IPS-NIHi11 (cell line): ENCODE results near the gene NME1.
"Not testable (repeated sequence)": the region's sequence is repeated elsewhere in the genome, so short reads cannot be mapped to it uniquely, and the experiment has no call there.

Experiments
- DNase-seq: peaks from one replicate; pipeline ENCODE4 v3.0.0; 2012; ENCODE audit warnings: mixed read lengths, low spot score

Gene NME1

DNA sequence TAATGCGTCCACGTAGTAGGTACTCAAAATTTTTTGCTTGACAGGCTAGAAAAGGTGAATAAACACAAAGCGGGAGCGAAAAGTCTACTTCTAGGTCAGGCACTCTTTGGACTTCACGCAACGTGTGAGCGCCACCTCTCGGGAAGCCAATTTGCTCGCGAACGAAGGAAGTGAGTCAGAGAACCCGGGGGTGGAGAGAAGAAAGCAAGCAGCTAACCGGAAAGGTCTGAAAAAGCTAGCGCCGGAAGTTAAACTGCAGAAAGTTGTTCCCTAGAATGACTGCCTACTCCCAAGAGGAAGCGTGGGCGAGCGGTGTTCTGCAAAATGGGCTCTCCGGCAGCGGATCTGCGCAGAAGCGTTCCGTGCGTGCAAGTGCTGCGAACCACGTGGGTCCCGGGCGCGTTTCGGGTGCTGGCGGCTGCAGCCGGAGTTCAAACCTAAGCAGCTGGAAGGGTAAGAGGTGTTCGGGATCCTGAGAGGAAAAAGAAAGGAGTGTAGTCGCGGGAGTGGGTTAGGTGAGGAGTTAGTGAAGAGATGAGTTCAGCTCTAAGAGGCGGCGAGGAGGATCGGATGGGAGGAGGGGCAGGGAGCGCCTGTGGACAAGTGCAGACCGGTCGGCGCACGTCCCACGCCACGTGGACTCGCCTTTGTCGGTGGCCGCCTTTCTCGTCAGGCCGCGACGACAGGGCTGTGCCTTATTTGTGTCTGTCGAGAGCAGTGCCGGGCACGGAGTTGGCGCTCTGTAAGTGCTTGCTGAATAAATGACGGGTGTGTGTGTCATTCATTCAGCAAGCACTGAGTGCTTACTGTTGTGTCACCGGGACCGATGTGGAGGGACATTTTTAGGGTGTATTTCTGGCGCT, at the start of gene NME1:
Gene NME1, plus strand, starts transcription at position 350 of the 863 bp plus-strand sequence. CDS start 2,096 bp downstream, outside the sequence.
- peak; percentile 92 for DNase-seq

GRCh38 chr17:51107778-51108177, 45.6 kb upstream of the NME1 start:
- no peak for DNase-seq

- DNase-seq = not testable (repeated sequence)
Observed at GRCh38 chr17:51112303-51113222, 40.8 kb upstream of the NME1 start.

DNA sequence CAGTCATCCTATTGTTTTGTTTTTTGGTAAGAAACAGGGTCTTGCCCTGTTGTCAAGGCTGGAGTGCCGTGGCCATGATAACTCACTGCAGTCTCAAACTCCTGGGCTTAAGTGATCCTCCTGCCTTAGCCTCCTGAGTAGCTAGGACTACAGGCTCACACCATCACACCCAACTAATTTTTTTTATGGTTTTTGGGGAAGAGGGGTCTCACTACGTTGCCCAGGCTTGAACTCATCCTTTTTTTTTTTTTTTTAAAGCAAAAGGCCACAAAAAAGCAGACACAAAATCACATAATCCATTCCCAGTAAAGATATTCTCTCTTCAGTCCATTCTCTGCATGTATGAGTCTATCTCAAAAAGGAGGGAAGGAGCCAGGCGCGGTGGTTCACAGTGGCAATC, 38.2 kb upstream of the NME1 start:
- no peak for DNase-seq

GRCh38 chr17:51118330-51119195, 34.8 kb upstream of the NME1 start:
- no peak for DNase-seq

GRCh38 chr17:51119415-51120356, 33.7 kb upstream of the NME1 start:
- DNase-seq = peak; percentile 49

DNA sequence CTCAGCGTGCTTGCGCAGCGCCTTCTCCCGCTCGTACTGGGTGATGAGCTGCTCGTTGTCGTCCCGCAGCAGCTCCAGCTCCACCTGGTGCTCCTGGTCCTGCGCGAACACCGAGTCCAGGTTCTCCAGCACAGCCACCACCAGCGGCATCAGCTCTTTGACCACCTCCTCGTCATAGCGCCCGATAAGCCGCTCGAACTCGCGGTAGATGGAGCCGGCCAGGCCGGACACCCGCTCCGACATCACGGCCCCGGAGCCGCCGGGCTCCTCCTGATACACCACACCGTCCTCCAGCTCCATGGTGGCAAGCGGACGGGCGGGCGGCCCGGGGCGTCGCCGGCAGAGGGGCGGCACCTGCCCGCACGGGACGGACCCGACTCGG, 33.0 kb upstream of the NME1 start:
- DNase-seq = peak; percentile 60

GRCh38 chr17:51120739-51121619, 32.4 kb upstream of the NME1 start, which contains the start of gene SPAG9:
TSS of gene SPAG9 (minus strand) at chr17:51120868. CDS start at chr17:51120656, 212 bp downstream.
- peak; percentile 99 for DNase-seq

GRCh38 chr17:51121620-51122472, 31.5 kb upstream of the NME1 start:
- peak; percentile 70 for DNase-seq

- DNase-seq = not testable (repeated sequence)
Observed at GRCh38 chr17:51122473-51123115, 30.8 kb upstream of the NME1 start.

DNA sequence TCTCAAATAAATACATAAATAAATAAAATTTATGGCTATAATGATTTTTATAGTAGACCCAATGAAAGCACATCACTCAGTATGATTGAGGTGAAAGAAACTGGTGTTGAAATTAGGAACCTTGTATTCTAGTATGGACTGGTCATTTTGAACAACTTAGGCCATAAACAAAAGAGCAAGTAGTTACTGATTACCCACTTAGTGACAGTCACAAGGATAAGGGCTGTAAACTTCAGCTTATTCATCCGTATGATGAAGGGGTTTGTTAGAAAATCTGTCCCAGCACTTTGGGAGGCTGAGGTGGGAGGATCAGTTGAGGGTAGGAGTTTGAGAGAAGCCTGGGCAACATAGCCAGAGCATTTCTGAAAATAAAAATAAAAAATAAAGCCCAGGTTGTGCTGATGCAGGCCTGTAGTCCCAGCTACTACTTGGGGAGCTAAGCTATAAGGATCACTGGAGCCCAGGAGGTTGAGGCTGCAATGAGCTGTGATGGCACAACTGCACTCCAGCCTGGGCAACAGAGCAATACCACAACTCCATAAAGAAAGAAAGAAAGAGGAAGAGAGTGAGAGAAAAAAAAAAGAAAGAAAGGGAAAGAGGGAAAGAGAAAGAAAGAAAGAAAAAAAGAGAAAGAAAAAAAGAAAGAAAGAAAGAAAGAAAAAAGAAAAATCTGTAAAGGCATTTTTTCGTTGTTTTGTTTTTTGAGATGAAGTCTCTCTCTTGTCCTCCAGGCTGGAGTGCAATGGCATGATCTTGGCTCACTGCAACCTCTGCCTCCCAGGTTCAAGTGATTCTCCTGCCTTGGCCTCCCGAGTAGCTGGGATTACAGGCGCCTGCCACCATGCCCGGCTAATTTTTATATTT, 28.5 kb upstream of the NME1 start:
- no peak for DNase-seq

DNA sequence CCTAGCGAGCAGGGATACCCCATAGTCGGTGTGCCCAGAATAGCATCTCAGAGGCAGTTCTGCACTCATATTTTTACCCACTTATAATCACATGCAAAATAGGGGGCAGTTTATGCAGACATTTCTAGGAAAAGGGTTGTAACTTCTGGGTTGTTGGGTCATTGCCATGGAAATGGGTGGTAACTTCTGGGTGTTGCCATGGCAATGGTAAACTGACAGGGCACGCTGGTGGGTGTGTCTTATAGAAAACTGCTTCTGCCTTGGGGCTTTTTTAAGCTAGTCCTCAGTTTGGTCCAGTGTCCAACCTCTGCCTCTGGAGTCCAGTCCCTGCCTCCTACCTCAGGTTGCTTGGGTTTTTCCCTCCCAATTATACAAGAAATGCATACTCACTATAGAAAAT, 25.3 kb upstream of the NME1 start:
- no peak for DNase-seq

DNA sequence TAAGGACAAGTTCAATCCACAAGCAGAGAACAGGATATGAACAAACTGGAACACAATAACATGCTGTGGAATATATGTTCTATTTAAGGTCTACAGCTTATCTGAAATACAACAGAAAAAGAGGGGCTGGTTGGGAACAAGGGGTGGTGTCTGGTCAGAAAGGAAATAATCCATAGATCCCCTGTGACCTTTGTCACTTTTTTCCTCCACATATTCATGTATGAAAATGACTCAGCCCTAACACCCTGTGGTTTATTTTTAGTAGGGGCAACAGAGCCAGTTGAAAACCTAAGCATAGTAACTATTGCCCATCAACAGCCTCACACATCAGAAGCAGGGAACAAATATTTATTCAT, 20.4 kb upstream of the NME1 start:
- no peak for DNase-seq

DNA sequence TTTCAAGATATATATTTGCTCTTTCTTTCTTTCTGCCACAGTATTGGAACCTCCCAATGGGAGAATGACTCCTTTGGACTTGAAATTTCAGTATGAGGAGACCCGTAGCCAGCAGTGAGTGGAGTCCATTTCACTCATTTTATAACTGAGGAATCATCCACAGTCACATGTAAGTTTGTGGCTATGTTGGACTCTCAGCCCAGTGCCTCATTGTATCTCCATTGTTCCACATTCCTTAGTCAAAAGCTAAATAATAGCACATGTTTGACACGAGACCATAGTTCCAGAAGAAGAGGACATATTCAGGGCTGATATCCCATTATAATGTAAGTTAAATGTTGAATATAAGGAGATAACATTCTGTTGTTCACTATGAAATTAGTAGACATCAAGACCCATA, 20.0 kb upstream of the NME1 start:
- no peak for DNase-seq

GRCh38 chr17:51135956-51136355, 17.4 kb upstream of the NME1 start:
- DNase-seq = no peak

- no peak for DNase-seq
Observed at GRCh38 chr17:51142597-51142996, 10.8 kb upstream of the NME1 start.
